ENCODE results near the gene BRPF3. TPM values are rescaled to one million over a fixed set of nuclear protein-coding genes. Genes with fewer than 3 reads are reported as not detected.

Gene BRPF3
- polyA plus RNA-seq, 3 donors = 1.1 to 9.2 (median 1.3) TPM

- Histone ChIP-seq H3K9me3 (replicated peaks in 1 of 2; ENCODE audit: control insufficient read depth in 1 of 2, insufficient read depth in 1 of 2, low read length in 2 of 2) (no peaks in the 10 kb centered on the region), H2AFZ (ENCODE audit: insufficient read depth, low read depth, low read length, poor library complexity, severe bottlenecking) (peak overlapping the region; percentile 80), H3K4me1 (ENCODE audit: control insufficient read depth in 1 of 2, insufficient read depth in 2 of 2, low read length in 2 of 2) (peaks cover 13 to 17% of the 10 kb centered on the region in 2 donors), H3K27ac (ENCODE audit: low read depth in 1 of 2, low read length in 2 of 2) (peak overlapping the region; percentile 7 to 77), H3K79me2 (ENCODE audit: insufficient read depth, low read length) (peaks cover 23% of the 10 kb centered on the region), H4K20me1 (ENCODE audit: insufficient read depth, low read length) (peaks cover 22% of the 10 kb centered on the region), H3K36me3 (replicated peaks in 1 of 2; ENCODE audit: control insufficient read depth in 1 of 2, insufficient read depth in 2 of 2, low read length in 2 of 2) (peaks cover 4 to 12% of the 10 kb centered on the region in 2 donors), H3K4me2 (replicated peaks; ENCODE audit: extremely low read depth, low read length, poor library complexity, severe bottlenecking) (peak overlapping the region; percentile 97), H3K27me3 (ENCODE audit: control insufficient read depth in 2 of 2, insufficient read depth in 2 of 2, low read length in 2 of 2) (no peaks in the 10 kb centered on the region), H3K9ac (ENCODE audit: insufficient read depth, low read length, poor library complexity, severe bottlenecking) (peak overlapping the region; percentile 93), H3K4me3 (replicated peaks in 1 of 3; ENCODE audit: low read depth in 2 of 3, low read length in 3 of 3) (peak overlapping the region; percentile 27 to 81 (median 63))
- H3K4me3 Mint-ChIP-seq = peak overlapping the region; percentile 78 to 81
- 50% methylated on average over 2 of the region's 8 CpGs for WGBS (ENCODE audit: insufficient coverage)
- H3K9me3 Mint-ChIP-seq = peaks cover 0 to 2% (median 0%) of the 10 kb centered on the region in 7 donors
- peaks cover 14% of the 10 kb centered on the region for H3K4me1 Mint-ChIP-seq
- no peak for DNase-seq
- TF ChIP-seq CTCF (IDR thresholded peaks at IDR 0.05) = no peak
- intact Hi-C loops (cut with micrococcal nuclease) = loop anchor here (2.0 to 5.0 kb wide), 4 partner anchors 69 to 168 kb away; partner anchors contain the start of gene MAPK14 (in 2 of the 2)
- peak overlapping the region in 5 of 7 donors; percentile 27 to 90 (median 72) for H3K27ac Mint-ChIP-seq
- peaks cover 6 to 9% of the 10 kb centered on the region in 2 donors for H3K36me3 Mint-ChIP-seq
- peaks cover 0 to 8% (median 0%) of the 10 kb centered on the region in 3 donors for H3K27me3 Mint-ChIP-seq (ENCODE audit: low read depth in 3 of 3)
Observed at GRCh38 chr6:36195471-36196112, 952 bp upstream of the BRPF3 start.

GRCh38 chr6:36196880-36197548 is 470 bp downstream of the BRPF3 start:
- Mint-ChIP-seq H3K4me3 (peak overlapping the region; percentile 85 to 92), H3K4me1 (peaks cover 23% of the 10 kb centered on the region), H3K36me3 (peaks cover 18 to 23% of the 10 kb centered on the region in 2 donors), H3K27ac (peak overlapping the region; percentile 85 to 98 (median 96)), H3K27me3 (ENCODE audit: low read depth in 3 of 3) (peaks cover 0 to 8% (median 0%) of the 10 kb centered on the region in 3 donors), H3K9me3 (peaks cover 0 to 5% (median 2%) of the 10 kb centered on the region in 7 donors)
- Histone ChIP-seq H3K9ac (ENCODE audit: insufficient read depth, low read length, poor library complexity, severe bottlenecking) (peak overlapping the region; percentile 93), H3K79me2 (ENCODE audit: insufficient read depth, low read length) (peaks cover 28% of the 10 kb centered on the region), H2AFZ (ENCODE audit: insufficient read depth, low read depth, low read length, poor library complexity, severe bottlenecking) (peak overlapping the region; percentile 80), H3K4me2 (replicated peaks; ENCODE audit: extremely low read depth, low read length, poor library complexity, severe bottlenecking) (peak overlapping the region; percentile 97), H3K36me3 (replicated peaks in 1 of 2; ENCODE audit: control insufficient read depth in 1 of 2, insufficient read depth in 2 of 2, low read length in 2 of 2) (peaks cover 12 to 26% of the 10 kb centered on the region in 2 donors), H3K27me3 (ENCODE audit: control insufficient read depth in 2 of 2, insufficient read depth in 2 of 2, low read length in 2 of 2) (no peaks in the 10 kb centered on the region), H3K4me3 (replicated peaks in 1 of 3; ENCODE audit: low read depth in 2 of 3, low read length in 3 of 3) (peak overlapping the region; percentile 63 to 93 (median 81)), H3K9me3 (replicated peaks in 1 of 2; ENCODE audit: control insufficient read depth in 1 of 2, insufficient read depth in 1 of 2, low read length in 2 of 2) (no peaks in the 10 kb centered on the region), H3K27ac (ENCODE audit: low read depth in 1 of 2, low read length in 2 of 2) (peak overlapping the region; percentile 57 to 77), H3K4me1 (ENCODE audit: control insufficient read depth in 1 of 2, insufficient read depth in 2 of 2, low read length in 2 of 2) (peaks cover 18 to 24% of the 10 kb centered on the region in 2 donors), H4K20me1 (ENCODE audit: insufficient read depth, low read length) (peaks cover 27% of the 10 kb centered on the region)
- intact Hi-C loops (cut with micrococcal nuclease) = loop anchor here (2.0 to 5.0 kb wide), 4 partner anchors 70 to 170 kb away; partner anchors contain the start of gene MAPK14 (in 2 of the 2)
- no peak for TF ChIP-seq CTCF (IDR thresholded peaks at IDR 0.05)
- DNase-seq = peak; percentile 96 to 98 (median 97)
- 0% methylated on average over 28 of the region's 58 CpGs for WGBS (ENCODE audit: insufficient coverage)

Data from CD14-positive monocyte (primary cell).